ENCODE data around the gene ORM2.
"Not testable (repeated sequence)": the region's sequence is repeated elsewhere in the genome, so short reads cannot be mapped to it uniquely, and the experiment has no call there.

Gene ORM2

GRCh38 chr9:114321759-114322158 lies 7.9 kb upstream of the ORM2 start:
- no peak overlapping the region for H3K4me3 ChIP-seq (replicated peaks; ENCODE audit: low read depth, low read length)
- no peak for DNase-seq (ENCODE audit: extremely low read depth, low read depth)
- TF ChIP-seq CTCF (IDR thresholded peaks at IDR 0.05; ENCODE audit: low read depth, low read length, missing control alignments) = no peak

- DNase-seq (ENCODE audit: extremely low read depth, low read depth); H3K4me3 ChIP-seq (replicated peaks; ENCODE audit: low read depth, low read length): not testable (repeated sequence)
Observed at GRCh38 chr9:114322160-114322818, 7.4 kb upstream of the ORM2 start.

GRCh38 chr9:114322831-114323531 lies 6.7 kb upstream of the ORM2 start, which contains the start of gene ORM1:
TSS of gene ORM1 (plus strand) at chr9:114323098. CDS start at chr9:114323134, 36 bp downstream.
- H3K4me3 ChIP-seq (replicated peaks; ENCODE audit: low read depth, low read length); DNase-seq (ENCODE audit: extremely low read depth, low read depth): not testable (repeated sequence)

- H3K4me3 ChIP-seq (replicated peaks; ENCODE audit: low read depth, low read length); DNase-seq (ENCODE audit: extremely low read depth, low read depth): not testable (repeated sequence)
Observed at GRCh38 chr9:114323849-114324248, 5.8 kb upstream of the ORM2 start.

GRCh38 chr9:114324492-114324891 lies 5.2 kb upstream of the ORM2 start:
- TF ChIP-seq CTCF (IDR thresholded peaks at IDR 0.05; ENCODE audit: low read depth, low read length, missing control alignments) = no peak
- no peak overlapping the region for H3K4me3 ChIP-seq (replicated peaks; ENCODE audit: low read depth, low read length)
- no peak for DNase-seq (ENCODE audit: extremely low read depth, low read depth)

- not testable (repeated sequence) for H3K4me3 ChIP-seq (replicated peaks; ENCODE audit: low read depth, low read length); DNase-seq (ENCODE audit: extremely low read depth, low read depth)
Observed at GRCh38 chr9:114324965-114325364, 4.7 kb upstream of the ORM2 start.

GRCh38 chr9:114325684-114326254 lies 3.9 kb upstream of the ORM2 start:
- H3K4me3 ChIP-seq (replicated peaks; ENCODE audit: low read depth, low read length); DNase-seq (ENCODE audit: extremely low read depth, low read depth): not testable (repeated sequence)

GRCh38 chr9:114327749-114328148 lies 1.9 kb upstream of the ORM2 start:
- TF ChIP-seq CTCF (IDR thresholded peaks at IDR 0.05; ENCODE audit: low read depth, low read length, missing control alignments) = no peak
- no peak overlapping the region for H3K4me3 ChIP-seq (replicated peaks; ENCODE audit: low read depth, low read length)
- DNase-seq (ENCODE audit: extremely low read depth, low read depth) = no peak

GRCh38 chr9:114328357-114328820 lies 1.3 kb upstream of the ORM2 start:
- DNase-seq (ENCODE audit: extremely low read depth, low read depth); H3K4me3 ChIP-seq (replicated peaks; ENCODE audit: low read depth, low read length): not testable (repeated sequence)

- DNase-seq (ENCODE audit: extremely low read depth, low read depth) = not testable (repeated sequence)
Observed at GRCh38 chr9:114328937-114329624, 588 bp upstream of the ORM2 start.

More at GRCh38 chr9:114328937-114329624, 588 bp upstream of the ORM2 start:
- H3K4me3 ChIP-seq (replicated peaks; ENCODE audit: low read depth, low read length) = not testable (repeated sequence)

All from HFF-Myc (cell line).